Measurements from ENCODE around the gene NEBL.

NEBL gene

GRCh38 chr10:20817116-20817515 lies 80.0 kb downstream of the NEBL start:
- Histone ChIP-seq H3K23ac (ENCODE audit: low read length in 2 of 2) (no peak overlapping the region), H2BK5ac (ENCODE audit: low read depth, low read length, poor library complexity, severe bottlenecking) (no peak overlapping the region)
- 94% methylated on average over 3 of the region's 3 CpGs for WGBS

GRCh38 chr10:20814116-20814515 lies 83.0 kb downstream of the NEBL start:
- Histone ChIP-seq H3K27me3 (ENCODE audit: control insufficient read depth in 1 of 2, insufficient read depth in 1 of 2, low read length in 2 of 2) (no peaks in the 10 kb centered on the region), H4K91ac (ENCODE audit: low read length) (no peak overlapping the region), H3K27ac (ENCODE audit: low read length, poor library complexity, severe bottlenecking) (no peak overlapping the region), H3K4ac (ENCODE audit: low read depth in 1 of 2, low read length in 2 of 2) (no peak overlapping the region), H2BK12ac (ENCODE audit: low read length in 2 of 2) (no peak overlapping the region), H2BK5ac (ENCODE audit: low read depth, low read length, poor library complexity, severe bottlenecking) (no peak overlapping the region), H2BK120ac (ENCODE audit: low read depth, low read length) (no peak overlapping the region), H3K36me3 (ENCODE audit: control insufficient read depth in 1 of 2, insufficient read depth in 2 of 2, low read depth in 1 of 2, low read length in 2 of 2) (no peaks in the 10 kb centered on the region), H4K8ac (ENCODE audit: low read length) (no peak overlapping the region), H3K9me3 (ENCODE audit: control insufficient read depth, low read length) (no peaks in the 10 kb centered on the region), H3K79me1 (replicated peaks; ENCODE audit: low read length, poor library complexity, severe bottlenecking) (no peaks in the 10 kb centered on the region), H2AK5ac (ENCODE audit: low read length, severe bottlenecking) (no peak overlapping the region), H2AFZ (ENCODE audit: low read depth, low read length) (no peak overlapping the region), H3K4me3 (ENCODE audit: insufficient read depth in 1 of 2, low read depth in 1 of 2, low read length in 2 of 2) (no peak overlapping the region), H2BK15ac (ENCODE audit: low read depth, poor library complexity, severe bottlenecking) (no peak overlapping the region), H3K9ac (ENCODE audit: low read length) (no peak overlapping the region), H3K18ac (ENCODE audit: low read depth in 1 of 2, low read length in 2 of 2) (no peak overlapping the region), H3K23ac (ENCODE audit: low read length in 2 of 2) (no peak overlapping the region), H3K4me2 (ENCODE audit: low read length, poor library complexity, severe bottlenecking) (no peak overlapping the region), H3K4me1 (ENCODE audit: control insufficient read depth, insufficient read depth, low read depth, low read length) (no peaks in the 10 kb centered on the region), H3K14ac (ENCODE audit: low read length in 2 of 2) (no peak overlapping the region)
- DNase-seq = no peak
- WGBS = 100% methylated on average over 2 of the region's 5 CpGs

More at GRCh38 chr10:20817116-20817515, 80.0 kb downstream of the NEBL start:
- Histone ChIP-seq H3K18ac (ENCODE audit: low read depth in 1 of 2, low read length in 2 of 2) (no peak overlapping the region), H3K4ac (ENCODE audit: low read depth in 1 of 2, low read length in 2 of 2) (no peak overlapping the region), H3K36me3 (ENCODE audit: control insufficient read depth in 1 of 2, insufficient read depth in 2 of 2, low read depth in 1 of 2, low read length in 2 of 2) (no peaks in the 10 kb centered on the region), H2AFZ (ENCODE audit: low read depth, low read length) (no peak overlapping the region), H3K9ac (ENCODE audit: low read length) (no peak overlapping the region), H3K9me3 (ENCODE audit: control insufficient read depth, low read length) (no peaks in the 10 kb centered on the region), H3K79me1 (replicated peaks; ENCODE audit: low read length, poor library complexity, severe bottlenecking) (no peaks in the 10 kb centered on the region), H3K14ac (ENCODE audit: low read length in 2 of 2) (no peak overlapping the region), H3K27me3 (ENCODE audit: control insufficient read depth in 1 of 2, insufficient read depth in 1 of 2, low read length in 2 of 2) (no peaks in the 10 kb centered on the region), H4K8ac (ENCODE audit: low read length) (no peak overlapping the region), H2BK12ac (ENCODE audit: low read length in 2 of 2) (no peak overlapping the region), H3K4me3 (ENCODE audit: insufficient read depth in 1 of 2, low read depth in 1 of 2, low read length in 2 of 2) (no peak overlapping the region), H3K4me2 (ENCODE audit: low read length, poor library complexity, severe bottlenecking) (no peak overlapping the region), H3K4me1 (ENCODE audit: control insufficient read depth, insufficient read depth, low read depth, low read length) (no peaks in the 10 kb centered on the region), H2BK15ac (ENCODE audit: low read depth, poor library complexity, severe bottlenecking) (no peak overlapping the region), H4K91ac (ENCODE audit: low read length) (no peak overlapping the region), H2BK120ac (ENCODE audit: low read depth, low read length) (no peak overlapping the region), H3K27ac (ENCODE audit: low read length, poor library complexity, severe bottlenecking) (no peak overlapping the region), H2AK5ac (ENCODE audit: low read length, severe bottlenecking) (no peak overlapping the region)
- no peak for DNase-seq

GRCh38 chr10:20811131-20811530 lies 86.0 kb downstream of the NEBL start:
- WGBS = 20% methylated on average over 2 of the region's 2 CpGs
- no peak for DNase-seq

GRCh38 chr10:20809631-20810030 lies 87.5 kb downstream of the NEBL start:
- no peak overlapping the region for H3K9ac ChIP-seq (ENCODE audit: low read length)
- H2BK15ac ChIP-seq (ENCODE audit: low read depth, poor library complexity, severe bottlenecking) = no peak overlapping the region
- no peak overlapping the region for H4K8ac ChIP-seq (ENCODE audit: low read length)
- H3K79me1 ChIP-seq (replicated peaks; ENCODE audit: low read length, poor library complexity, severe bottlenecking) = no peaks in the 10 kb centered on the region
- H3K27me3 ChIP-seq (ENCODE audit: control insufficient read depth in 1 of 2, insufficient read depth in 1 of 2, low read length in 2 of 2) = no peaks in the 10 kb centered on the region
- H3K23ac ChIP-seq (ENCODE audit: low read length in 2 of 2) = no peak overlapping the region
- H3K9me3 ChIP-seq (ENCODE audit: control insufficient read depth, low read length) = no peaks in the 10 kb centered on the region
- H3K4me3 ChIP-seq (ENCODE audit: insufficient read depth in 1 of 2, low read depth in 1 of 2, low read length in 2 of 2) = no peak overlapping the region
- H3K14ac ChIP-seq (ENCODE audit: low read length in 2 of 2) = no peak overlapping the region
- WGBS = no CpG with 5 or more reads among the region's 2 CpGs
- no peak overlapping the region for H3K27ac ChIP-seq (ENCODE audit: low read length, poor library complexity, severe bottlenecking)
- no peak overlapping the region for H2BK12ac ChIP-seq (ENCODE audit: low read length in 2 of 2)
- H3K4me2 ChIP-seq (ENCODE audit: low read length, poor library complexity, severe bottlenecking) = no peak overlapping the region
- H3K4me1 ChIP-seq (ENCODE audit: control insufficient read depth, insufficient read depth, low read depth, low read length) = no peaks in the 10 kb centered on the region
- no peak overlapping the region for H4K91ac ChIP-seq (ENCODE audit: low read length)
- H3K36me3 ChIP-seq (ENCODE audit: control insufficient read depth in 1 of 2, insufficient read depth in 2 of 2, low read depth in 1 of 2, low read length in 2 of 2) = no peaks in the 10 kb centered on the region
- H2BK120ac ChIP-seq (ENCODE audit: low read depth, low read length) = no peak overlapping the region
- no peak overlapping the region for H2BK5ac ChIP-seq (ENCODE audit: low read depth, low read length, poor library complexity, severe bottlenecking)
- no peak overlapping the region for H2AK5ac ChIP-seq (ENCODE audit: low read length, severe bottlenecking)
- H3K18ac ChIP-seq (ENCODE audit: low read depth in 1 of 2, low read length in 2 of 2) = no peak overlapping the region
- no peak overlapping the region for H2AFZ ChIP-seq (ENCODE audit: low read depth, low read length)
- no peak for DNase-seq
- no peak overlapping the region for H3K4ac ChIP-seq (ENCODE audit: low read depth in 1 of 2, low read length in 2 of 2)

More at GRCh38 chr10:20811131-20811530, 86.0 kb downstream of the NEBL start:
- no peak overlapping the region for H3K18ac ChIP-seq (ENCODE audit: low read depth in 1 of 2, low read length in 2 of 2)
- no peaks in the 10 kb centered on the region for H3K4me1 ChIP-seq (ENCODE audit: control insufficient read depth, insufficient read depth, low read depth, low read length)
- no peak overlapping the region for H3K14ac ChIP-seq (ENCODE audit: low read length in 2 of 2)
- no peak overlapping the region for H2BK15ac ChIP-seq (ENCODE audit: low read depth, poor library complexity, severe bottlenecking)
- no peaks in the 10 kb centered on the region for H3K9me3 ChIP-seq (ENCODE audit: control insufficient read depth, low read length)
- H2AFZ ChIP-seq (ENCODE audit: low read depth, low read length) = no peak overlapping the region
- no peaks in the 10 kb centered on the region for H3K79me1 ChIP-seq (replicated peaks; ENCODE audit: low read length, poor library complexity, severe bottlenecking)
- no peak overlapping the region for H2BK12ac ChIP-seq (ENCODE audit: low read length in 2 of 2)
- no peak overlapping the region for H3K27ac ChIP-seq (ENCODE audit: low read length, poor library complexity, severe bottlenecking)
- no peak overlapping the region for H3K4me3 ChIP-seq (ENCODE audit: insufficient read depth in 1 of 2, low read depth in 1 of 2, low read length in 2 of 2)
- no peak overlapping the region for H3K4me2 ChIP-seq (ENCODE audit: low read length, poor library complexity, severe bottlenecking)
- no peaks in the 10 kb centered on the region for H3K27me3 ChIP-seq (ENCODE audit: control insufficient read depth in 1 of 2, insufficient read depth in 1 of 2, low read length in 2 of 2)
- H3K4ac ChIP-seq (ENCODE audit: low read depth in 1 of 2, low read length in 2 of 2) = no peak overlapping the region
- H3K36me3 ChIP-seq (ENCODE audit: control insufficient read depth in 1 of 2, insufficient read depth in 2 of 2, low read depth in 1 of 2, low read length in 2 of 2) = no peaks in the 10 kb centered on the region
- no peak overlapping the region for H3K23ac ChIP-seq (ENCODE audit: low read length in 2 of 2)
- no peak overlapping the region for H2AK5ac ChIP-seq (ENCODE audit: low read length, severe bottlenecking)
- H2BK120ac ChIP-seq (ENCODE audit: low read depth, low read length) = no peak overlapping the region
- H4K8ac ChIP-seq (ENCODE audit: low read length) = no peak overlapping the region
- H4K91ac ChIP-seq (ENCODE audit: low read length) = no peak overlapping the region
- no peak overlapping the region for H2BK5ac ChIP-seq (ENCODE audit: low read depth, low read length, poor library complexity, severe bottlenecking)
- H3K9ac ChIP-seq (ENCODE audit: low read length) = no peak overlapping the region

All from mesenchymal stem cell (in vitro differentiated cells and primary cell).